ENCODE measurements around the gene GRB7. TPM values are rescaled to one million over a fixed set of nuclear protein-coding genes. Genes with fewer than 3 reads are reported as not detected.
"Not testable (repeated sequence)": the region's sequence is repeated elsewhere in the genome, so short reads cannot be mapped to it uniquely, and the experiment has no call there.

Gene GRB7
- total and polyA plus RNA-seq, 10 of the 15 experiments (the other 5 are each of a cell fraction or from before 2014, with no cell fraction given) = 0.05 to 0.34 (median 0.19) TPM; not detected in 4

GRCh38 chr17:39697961-39698360 lies 39.8 kb upstream of the GRB7 start:
- no peak for FAIRE-seq
- intact Hi-C loops (cut with micrococcal nuclease; ENCODE audit: unreplicated experiment) = no loop called here
- BruUV-seq (replicated peaks) = no TSS peak
- Histone ChIP-seq H4K20me1 (ENCODE audit: control insufficient read depth, insufficient read depth) (no peaks in the 10 kb centered on the region), H2AFZ (ENCODE audit: control insufficient read depth, low read depth, low read length) (no peak overlapping the region), H3K27me3 (replicated peaks in 1 of 2; ENCODE audit: control insufficient read depth in 2 of 2, insufficient read depth in 2 of 2, low read length in 1 of 2) (peaks cover 0 to 7% of the 10 kb centered on the region in 2 experiments; a peak in 2 of 4 replicates), H3K9me3 (replicated peaks; ENCODE audit: control insufficient read depth, insufficient read depth, low read length) (no peaks in the 10 kb centered on the region), H3K27ac (ENCODE audit: control insufficient read depth, insufficient read depth) (no peak overlapping the region), H3K4me2 (ENCODE audit: control insufficient read depth, insufficient read depth) (no peak overlapping the region), H3K4me1 (ENCODE audit: control insufficient read depth, insufficient read depth, low read length) (no peaks in the 10 kb centered on the region; the same call in 1 of the 2 replicates), H3K4me3 (no peak overlapping the region), H3K79me2 (ENCODE audit: control insufficient read depth, insufficient read depth, low read length) (no peaks in the 10 kb centered on the region), H3K9ac (ENCODE audit: control insufficient read depth, insufficient read depth, low read length) (no peak overlapping the region), H3K36me3 (ENCODE audit: control insufficient read depth in 2 of 2, insufficient read depth in 2 of 2, low read length in 1 of 2) (no peaks in the 10 kb centered on the region)
- SMC1A ChIA-PET (ENCODE audit: uncharacterized antibody, unreplicated experiment) = no interaction called here
- RAD21 ChIA-PET (ENCODE audit: unreplicated experiment) = no interaction called here
- DNase-seq (ENCODE audit: low read depth, low spot score) = no peak
- TF ChIP-seq PAX8 (IDR thresholded peaks at IDR 0.05) (no peak), STAT3 (IDR thresholded peaks at IDR 0.05; ENCODE audit: low read depth, low read length) (no peak), FOXK2 (IDR thresholded peaks at IDR 0.05) (no peak), MEF2B (IDR thresholded peaks at IDR 0.05; ENCODE audit: partially characterized antibody, poor library complexity, severe bottlenecking) (no peak), DPF2 (IDR thresholded peaks at IDR 0.05) (no peak), ZNF217 (IDR thresholded peaks at IDR 0.05) (no peak), RBBP5 (conservative IDR thresholded peaks at IDR 0.05) (no peak), POLR2A (IDR thresholded peaks at IDR 0.05; ENCODE audit: low read depth, low read length) (no peak), CREM (IDR thresholded peaks at IDR 0.05; ENCODE audit: low read depth) (no peak), IRF5 (IDR thresholded peaks at IDR 0.05; ENCODE audit: borderline replicate concordance) (no peak), MTA2 (IDR thresholded peaks at IDR 0.05; ENCODE audit: low read depth) (no peak), ZNF24 (IDR thresholded peaks at IDR 0.05) (no peak)
- in situ Hi-C loops (cut with MboI) = no loop called here
- WGBS (ENCODE audit: insufficient coverage, insufficient replicate concordance, low lambda C conversion rate, missing lambda C conversion rate) = 98% methylated on average over 5 of the region's 5 CpGs
- no peak for ATAC-seq
- POLR2A ChIA-PET = interaction anchor here (0.7 kb wide), 2 partner anchors 633 to 797 kb away, joined by 4 read pairs; no protein-coding TSS in a partner anchor
- CTCF ChIA-PET = interaction anchor here (0.7 kb wide), 1 partner anchor 50 kb away, joined by 3 read pairs; no protein-coding TSS in a partner anchor

DNA sequence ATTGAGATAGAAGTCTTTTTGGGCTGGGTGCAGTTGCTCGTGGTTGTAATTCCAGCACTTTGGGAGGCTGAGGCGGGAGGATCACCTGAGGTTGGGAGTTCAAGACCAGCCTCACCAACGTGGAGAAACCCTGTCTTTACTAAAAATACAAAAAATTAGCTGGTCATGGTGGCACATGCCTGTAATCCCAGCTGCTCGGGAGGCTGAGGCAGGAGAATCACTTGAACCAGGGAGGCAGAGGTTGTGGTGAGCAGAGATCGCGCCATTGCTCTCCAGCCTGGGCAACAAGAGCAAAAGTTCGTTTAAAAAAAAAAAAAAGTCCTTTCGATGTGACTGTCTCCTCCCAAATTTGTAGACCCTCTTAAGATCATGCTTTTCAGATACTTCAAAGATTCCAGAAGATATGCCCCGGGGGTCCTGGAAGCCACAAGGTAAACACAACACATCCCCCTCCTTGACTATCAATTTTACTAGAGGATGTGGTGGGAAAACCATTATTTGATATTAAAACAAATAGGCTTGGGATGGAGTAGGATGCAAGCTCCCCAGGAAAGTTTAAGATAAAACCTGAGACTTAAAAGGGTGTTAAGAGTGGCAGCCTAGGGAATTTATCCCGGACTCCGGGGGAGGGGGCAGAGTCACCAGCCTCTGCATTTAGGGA lies 38.5 kb upstream of the GRB7 start:
- H3K36me3 ChIP-seq (ENCODE audit: control insufficient read depth in 2 of 2, insufficient read depth in 2 of 2, low read length in 1 of 2); RAD21 ChIA-PET (ENCODE audit: unreplicated experiment); DNase-seq (ENCODE audit: low read depth, low spot score); H3K4me3 ChIP-seq; H3K9ac ChIP-seq (ENCODE audit: control insufficient read depth, insufficient read depth, low read length); H3K27me3 ChIP-seq (replicated peaks in 1 of 2; ENCODE audit: control insufficient read depth in 2 of 2, insufficient read depth in 2 of 2, low read length in 1 of 2); H2AFZ ChIP-seq (ENCODE audit: control insufficient read depth, low read depth, low read length); H3K79me2 ChIP-seq (ENCODE audit: control insufficient read depth, insufficient read depth, low read length); CTCF ChIA-PET; in situ Hi-C loops (cut with MboI); H4K20me1 ChIP-seq (ENCODE audit: control insufficient read depth, insufficient read depth); ATAC-seq; H3K27ac ChIP-seq (ENCODE audit: control insufficient read depth, insufficient read depth); intact Hi-C loops (cut with micrococcal nuclease; ENCODE audit: unreplicated experiment); SMC1A ChIA-PET (ENCODE audit: uncharacterized antibody, unreplicated experiment); BruUV-seq (replicated peaks); H3K4me2 ChIP-seq (ENCODE audit: control insufficient read depth, insufficient read depth); FAIRE-seq; H3K9me3 ChIP-seq (replicated peaks; ENCODE audit: control insufficient read depth, insufficient read depth, low read length): not testable (repeated sequence)
- POLR2A ChIA-PET = interaction anchor here (0.6 kb wide), 1 partner anchor 32 kb away, joined by 4 read pairs; no protein-coding TSS in a partner anchor
- WGBS (ENCODE audit: insufficient coverage, insufficient replicate concordance, low lambda C conversion rate, missing lambda C conversion rate) = 50% methylated on average over 11 of the region's 11 CpGs
- H3K4me1 ChIP-seq (ENCODE audit: control insufficient read depth, insufficient read depth, low read length) = peaks cover 11% of the 10 kb centered on the region
